Right atrium auricular region (tissue), 2 donors: ENCODE measurements around the gene ATP10A. TPM values are rescaled to one million over a fixed set of nuclear protein-coding genes. Genes with fewer than 3 reads are reported as not detected.
A peak's percentile ranks its signal among the peaks of the same experiment; 100 is the strongest.

ENCODE experiments used
- DNase-seq: peaks from one replicate; pipeline ENCODE4 v3.0.0-alpha.2; 2019; ENCODE audit warnings: low spot score
- H3K27ac ChIP-seq, 2 donors: fragments of 200-600 bp; sonication (generic); 1 replicate in 1 of 2; 2 replicates in 1 of 2; pipeline ENCODE4 v1.5.1; 2016 to 2019
- H3K27me3 ChIP-seq, 2 donors: fragments of 200-600 bp; sonication (generic); one replicate each; pipeline versions ENCODE4 v1.5.1 to v1.6.0; 2017 to 2019
- H3K36me3 ChIP-seq: fragments of 200-600 bp; sonication (generic); one replicate; pipeline ENCODE4 v1.5.1; 2016
- H3K4me1 ChIP-seq, 2 donors: fragments of 200-600 bp; sonication (generic); one replicate each; pipeline versions ENCODE4 v1.5.1 to v1.6.0; 2017 to 2019
- H3K4me3 ChIP-seq, 2 donors: fragments of 200-600 bp; sonication (generic); 1 replicate in 1 of 2; 2 replicates in 1 of 2; pipeline ENCODE4 v1.5.1; 2017 to 2019; ENCODE audit warnings: mild to moderate bottlenecking in 1 of 2, moderate library complexity in 1 of 2
- H3K9me3 ChIP-seq, 2 donors: fragments of 200-600 bp; sonication (generic); one replicate each; pipeline ENCODE4 v1.5.1; 2019
- total RNA-seq, 2 donors: library from RNA; depleted of rRNA; stranded (reverse); fragments of >200 nt; gene quantifications; one replicate each; pipeline ENCODE4 v1.1.0, GENCODE V29; 2016
- TF ChIP-seq, protein P1 (sequence below), 2 donors: fragments of 200-600 bp; sonication (generic); IDR thresholded peaks; one replicate each; pipeline ENCODE4 v1.5.1; 2019; ENCODE audit warnings: antibody characterized with exemption in 2 of 2

Gene ATP10A
- total RNA-seq, 2 donors from 2014 or later, result 3.2 to 6.0 TPM

DNA sequence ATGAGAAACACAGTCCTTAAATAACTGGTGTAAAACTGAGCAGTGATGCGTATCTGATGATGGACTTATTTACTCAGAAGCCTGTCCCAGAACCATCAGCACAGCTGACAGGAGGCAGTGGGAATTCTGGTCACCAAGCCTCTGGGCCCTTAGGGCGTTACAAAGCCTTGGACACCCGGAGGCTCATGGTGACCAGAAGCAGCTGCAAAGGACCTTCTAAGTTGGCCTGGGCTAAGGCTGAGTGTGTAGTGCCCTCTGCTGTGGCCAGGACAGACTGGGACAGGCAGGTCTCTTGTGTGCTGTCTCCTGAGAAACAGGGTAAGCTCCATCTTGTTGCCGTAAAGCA, 168.9 kb downstream of the ATP10A start:
- Histone ChIP-seq H3K27me3 (no peaks in the 10 kb centered on the region), H3K9me3 (no peaks in the 10 kb centered on the region), H3K4me3 (no peak overlapping the region), H3K36me3 (no peaks in the 10 kb centered on the region), H3K4me1 (no peaks in the 10 kb centered on the region), H3K27ac (no peak overlapping the region)
- TF ChIP-seq, protein P1, sequence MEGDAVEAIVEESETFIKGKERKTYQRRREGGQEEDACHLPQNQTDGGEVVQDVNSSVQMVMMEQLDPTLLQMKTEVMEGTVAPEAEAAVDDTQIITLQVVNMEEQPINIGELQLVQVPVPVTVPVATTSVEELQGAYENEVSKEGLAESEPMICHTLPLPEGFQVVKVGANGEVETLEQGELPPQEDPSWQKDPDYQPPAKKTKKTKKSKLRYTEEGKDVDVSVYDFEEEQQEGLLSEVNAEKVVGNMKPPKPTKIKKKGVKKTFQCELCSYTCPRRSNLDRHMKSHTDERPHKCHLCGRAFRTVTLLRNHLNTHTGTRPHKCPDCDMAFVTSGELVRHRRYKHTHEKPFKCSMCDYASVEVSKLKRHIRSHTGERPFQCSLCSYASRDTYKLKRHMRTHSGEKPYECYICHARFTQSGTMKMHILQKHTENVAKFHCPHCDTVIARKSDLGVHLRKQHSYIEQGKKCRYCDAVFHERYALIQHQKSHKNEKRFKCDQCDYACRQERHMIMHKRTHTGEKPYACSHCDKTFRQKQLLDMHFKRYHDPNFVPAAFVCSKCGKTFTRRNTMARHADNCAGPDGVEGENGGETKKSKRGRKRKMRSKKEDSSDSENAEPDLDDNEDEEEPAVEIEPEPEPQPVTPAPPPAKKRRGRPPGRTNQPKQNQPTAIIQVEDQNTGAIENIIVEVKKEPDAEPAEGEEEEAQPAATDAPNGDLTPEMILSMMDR (IDR thresholded peaks at IDR 0.05), result no peak
- no peak for DNase-seq

DNA sequence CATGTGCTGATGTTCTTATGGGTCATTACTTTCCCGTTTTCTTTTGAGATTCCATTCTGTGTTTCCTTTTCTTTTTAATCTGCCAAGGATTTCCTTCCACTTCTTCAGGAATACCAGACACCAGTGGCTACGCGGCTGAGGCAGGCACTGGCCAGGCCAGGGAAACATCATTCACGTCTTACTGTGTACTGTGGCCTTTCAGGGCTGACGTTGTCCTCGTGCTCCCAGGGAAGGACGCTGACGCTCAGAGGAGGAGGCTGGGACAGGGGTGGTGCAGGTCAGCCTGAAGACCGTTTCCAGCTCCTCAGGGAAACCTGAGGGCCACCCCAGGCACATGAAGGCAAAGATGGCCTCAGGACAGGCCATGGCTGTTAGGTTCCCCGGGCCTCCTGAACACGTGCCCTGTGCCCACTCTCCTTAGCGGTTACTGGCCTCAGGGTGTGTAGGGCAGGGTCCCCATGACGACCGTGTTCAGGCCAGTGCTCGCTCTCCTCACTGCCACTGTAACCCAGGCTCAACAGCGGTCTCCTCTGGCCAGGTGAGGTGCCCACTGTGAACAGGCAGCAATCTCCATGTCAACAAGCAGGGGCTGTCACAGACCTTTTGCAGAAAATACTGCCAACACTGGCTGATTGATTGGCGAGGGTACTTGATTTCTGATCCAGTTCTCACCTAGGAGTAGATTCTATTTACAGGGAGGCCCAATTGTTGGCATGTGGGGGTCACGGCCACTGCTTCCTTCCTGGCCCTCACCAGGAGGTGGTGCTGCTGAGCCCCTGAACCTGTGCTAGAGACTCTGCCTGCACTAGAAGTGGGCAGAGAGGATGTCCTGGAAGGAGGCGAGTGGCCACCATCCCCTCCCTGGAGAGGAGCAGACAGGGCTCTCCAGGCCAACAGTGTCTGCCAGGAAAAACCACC, 169.5 kb downstream of the ATP10A start:
- TF ChIP-seq, protein P1 (IDR thresholded peaks at IDR 0.05), result peak; percentile 62 to 70
- no peaks in the 10 kb centered on the region for H3K9me3 ChIP-seq
- H3K27me3 ChIP-seq, result no peaks in the 10 kb centered on the region
- H3K4me1 ChIP-seq, result no peaks in the 10 kb centered on the region
- no peaks in the 10 kb centered on the region for H3K36me3 ChIP-seq
- H3K4me3 ChIP-seq, result no peak overlapping the region
- H3K27ac ChIP-seq, result no peak overlapping the region
- no peak for DNase-seq

DNA sequence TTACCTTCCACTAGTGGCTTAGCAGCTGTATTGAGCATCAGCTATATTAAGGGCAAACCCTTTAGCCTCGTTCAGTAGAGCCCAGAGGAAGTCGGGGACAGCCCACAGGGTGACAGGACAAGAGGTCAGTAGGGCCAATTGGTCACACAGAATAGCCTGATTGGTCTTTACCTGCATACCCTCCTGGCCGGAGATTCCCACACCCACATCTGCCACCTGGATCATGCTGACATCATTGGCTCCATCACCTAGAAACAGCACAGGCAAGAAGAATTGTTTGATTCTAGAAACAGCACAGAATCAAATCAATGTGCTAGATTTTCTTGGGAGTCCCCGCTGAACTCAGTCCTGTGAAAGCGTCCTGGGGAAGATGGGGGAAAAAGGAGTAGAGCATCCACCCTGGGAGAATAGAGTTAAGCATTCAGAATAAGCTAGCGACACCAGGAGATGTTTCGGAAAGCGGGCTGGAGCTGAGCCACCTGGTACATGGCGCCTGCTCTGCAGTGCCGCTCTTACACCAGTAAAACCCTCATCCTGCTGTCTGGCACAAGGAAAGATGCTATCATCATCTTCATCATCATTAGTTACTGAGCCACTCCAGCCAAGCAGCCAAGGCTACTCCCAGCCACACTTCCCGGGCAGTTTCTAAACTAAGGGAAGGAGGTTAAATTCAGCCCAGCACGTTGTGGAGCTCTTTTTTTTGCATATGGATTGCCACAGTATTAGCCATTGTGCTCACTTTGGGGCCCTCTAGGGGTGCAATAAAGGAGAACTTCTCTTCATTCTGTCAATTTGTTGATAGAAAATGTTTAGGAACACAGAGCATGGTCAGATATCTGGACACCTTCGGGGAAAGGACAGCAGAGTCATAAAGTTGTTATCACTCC, 171.3 kb downstream of the ATP10A start:
- TF ChIP-seq, protein P1 (IDR thresholded peaks at IDR 0.05), result peak in 1 of 2 donors; percentile 45
- Histone ChIP-seq H3K27me3 (no peaks in the 10 kb centered on the region), H3K36me3 (no peaks in the 10 kb centered on the region), H3K9me3 (no peaks in the 10 kb centered on the region), H3K4me3 (no peak overlapping the region), H3K4me1 (no peaks in the 10 kb centered on the region), H3K27ac (no peak overlapping the region)
- DNase-seq, result no peak

DNA sequence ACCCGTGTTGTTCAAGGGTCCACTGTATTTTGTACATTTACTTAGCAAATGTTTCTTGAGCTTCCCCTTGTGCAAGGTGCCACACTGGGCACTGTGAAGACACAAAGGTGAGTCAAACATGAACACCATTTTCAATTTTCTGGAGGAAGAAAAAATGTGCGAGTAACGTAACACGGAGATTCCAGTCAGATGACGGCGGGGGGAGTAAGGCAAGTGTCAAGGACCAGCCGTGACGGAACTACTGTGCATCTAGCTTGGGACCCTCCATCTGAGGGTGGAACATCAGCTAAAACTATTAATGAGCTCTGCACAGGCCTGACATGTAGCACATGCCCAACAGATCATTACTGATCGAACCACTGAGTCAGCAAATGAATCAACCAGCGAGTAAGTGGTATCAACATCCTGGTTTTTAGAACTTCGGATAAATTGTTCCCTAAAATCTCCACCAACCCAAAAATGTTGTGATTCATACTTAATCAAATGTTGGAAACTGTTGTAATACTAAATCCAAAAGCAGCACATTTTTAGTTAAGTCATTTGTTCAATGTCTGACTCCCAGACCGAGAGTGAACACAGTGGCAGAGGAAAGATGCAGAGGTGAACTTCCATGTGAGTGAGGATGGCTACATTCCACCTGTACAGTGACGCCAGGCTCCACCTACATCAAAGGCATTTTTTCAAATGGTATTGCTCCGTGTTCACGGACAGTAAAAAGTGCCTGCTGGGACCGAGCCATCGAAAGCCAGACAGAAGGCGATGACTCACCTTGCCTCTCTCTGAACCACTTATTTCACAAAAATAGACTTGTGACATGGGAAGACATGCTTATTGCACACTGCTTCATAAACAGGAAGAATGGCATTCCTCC, 172.2 kb downstream of the ATP10A start:
- H3K27me3 ChIP-seq, result no peaks in the 10 kb centered on the region
- no peaks in the 10 kb centered on the region for H3K4me1 ChIP-seq
- TF ChIP-seq, protein P1 (IDR thresholded peaks at IDR 0.05), result no peak
- no peak overlapping the region for H3K4me3 ChIP-seq
- no peak overlapping the region for H3K27ac ChIP-seq
- DNase-seq, result no peak
- H3K9me3 ChIP-seq, result no peaks in the 10 kb centered on the region
- H3K36me3 ChIP-seq, result no peaks in the 10 kb centered on the region

DNA sequence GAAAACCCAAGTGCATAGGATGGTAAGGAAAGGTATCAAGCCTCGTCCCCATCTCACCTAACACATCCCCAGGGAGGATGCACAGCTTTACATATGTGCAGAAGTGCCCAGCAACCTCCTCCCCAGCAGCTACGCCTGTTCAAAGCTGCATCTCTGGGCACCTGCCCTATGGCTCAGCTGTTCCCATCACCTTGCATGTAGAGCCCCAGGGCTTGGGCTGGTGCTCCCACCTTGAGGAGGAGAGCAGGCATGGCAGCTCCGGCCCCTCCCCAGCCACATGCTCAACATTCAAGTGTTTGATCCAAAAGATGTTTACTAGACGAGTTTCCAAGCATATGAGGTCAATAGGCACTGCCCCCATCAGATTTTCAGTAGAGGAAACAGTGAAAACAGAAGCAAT, 173.5 kb downstream of the ATP10A start:
- Histone ChIP-seq H3K4me3 (no peak overlapping the region), H3K4me1 (peaks cover 0 to 7% of the 10 kb centered on the region in 2 donors), H3K36me3 (no peaks in the 10 kb centered on the region), H3K27me3 (no peaks in the 10 kb centered on the region), H3K9me3 (no peaks in the 10 kb centered on the region), H3K27ac (no peak overlapping the region)
- TF ChIP-seq, protein P1 (IDR thresholded peaks at IDR 0.05), result no peak
- no peak for DNase-seq
